ENCODE results near the gene NUP42.
"Not testable (repeated sequence)": the region's sequence is repeated elsewhere in the genome, so short reads cannot be mapped to it uniquely, and the experiment has no call there.

Gene NUP42

DNA sequence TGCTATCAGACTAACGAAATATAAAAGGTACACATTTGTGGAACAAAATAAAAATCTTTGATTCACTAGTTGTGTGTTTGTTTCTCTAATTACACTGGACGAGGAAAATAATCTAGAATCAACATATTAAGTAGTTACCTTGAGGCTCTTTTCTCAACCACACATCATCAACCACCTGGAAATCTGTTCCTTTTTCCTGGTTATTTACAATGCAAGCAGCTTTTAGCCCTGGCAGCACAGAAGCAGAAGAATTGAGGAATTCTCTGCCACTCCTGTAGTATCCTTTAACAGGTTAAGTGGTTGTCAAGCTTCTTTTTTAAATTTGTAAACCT is 23.7 kb downstream of the NUP42 start:
- no peak for DNase-seq

GRCh38 chr7:23205909-23206767 is 24.3 kb downstream of the NUP42 start:
- no peak for DNase-seq

- DNase-seq: peak; percentile 9
These were observed 25.2 kb downstream of the NUP42 start for GRCh38 chr7:23207021-23207420.

- no peak for DNase-seq
These were observed 26.0 kb downstream of the NUP42 start for GRCh38 chr7:23207884-23208283.

DNA sequence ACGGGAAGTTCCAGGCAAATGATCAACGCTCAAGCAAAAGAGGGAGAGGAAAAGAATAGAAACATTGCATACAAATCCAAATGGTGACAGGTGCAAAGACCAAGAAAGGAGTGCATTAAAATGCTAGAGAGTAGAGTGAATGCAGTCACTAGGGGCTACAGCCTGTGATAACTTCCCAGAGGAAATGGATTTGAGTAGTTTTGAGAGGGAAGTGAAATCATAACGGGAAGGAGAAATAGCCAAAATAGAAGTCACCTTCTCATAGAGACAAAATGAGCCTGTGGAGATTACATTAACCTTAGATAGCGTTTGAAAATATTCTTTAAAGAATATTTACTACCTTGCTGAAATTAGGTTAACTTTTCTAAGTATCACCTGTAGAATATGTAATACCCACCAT is 26.5 kb downstream of the NUP42 start:
- no peak for DNase-seq

DNA sequence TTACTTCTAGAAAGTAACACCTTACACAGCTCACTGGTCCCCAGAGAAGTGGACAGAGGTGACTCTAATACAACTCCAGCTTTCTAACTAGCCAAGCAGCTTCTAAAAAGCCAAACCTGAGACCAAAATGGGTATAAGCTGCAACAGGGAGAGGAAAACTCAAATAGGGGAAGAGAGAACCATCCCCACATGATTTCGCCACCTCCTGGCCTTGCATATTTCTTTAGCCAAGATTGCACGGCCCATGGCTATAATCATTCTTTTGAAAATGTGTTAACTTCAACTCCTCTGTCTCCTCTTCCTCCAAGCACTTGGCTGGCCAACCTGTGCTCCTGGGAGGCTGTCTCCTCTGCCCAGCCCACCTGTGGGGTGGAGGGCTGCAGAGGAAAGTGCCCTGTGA is 28.7 kb downstream of the NUP42 start:
- no peak for DNase-seq

GRCh38 chr7:23211589-23211988 is 29.7 kb downstream of the NUP42 start:
- DNase-seq: no peak

GRCh38 chr7:23212395-23212794 is 30.5 kb downstream of the NUP42 start:
- no peak for DNase-seq

- no peak for DNase-seq
These were observed 31.0 kb downstream of the NUP42 start for GRCh38 chr7:23212841-23213240.

- DNase-seq: no peak
These were observed 31.9 kb downstream of the NUP42 start for GRCh38 chr7:23213755-23214154.

- DNase-seq: no peak
These were observed 32.6 kb downstream of the NUP42 start for GRCh38 chr7:23214423-23214822.

DNA sequence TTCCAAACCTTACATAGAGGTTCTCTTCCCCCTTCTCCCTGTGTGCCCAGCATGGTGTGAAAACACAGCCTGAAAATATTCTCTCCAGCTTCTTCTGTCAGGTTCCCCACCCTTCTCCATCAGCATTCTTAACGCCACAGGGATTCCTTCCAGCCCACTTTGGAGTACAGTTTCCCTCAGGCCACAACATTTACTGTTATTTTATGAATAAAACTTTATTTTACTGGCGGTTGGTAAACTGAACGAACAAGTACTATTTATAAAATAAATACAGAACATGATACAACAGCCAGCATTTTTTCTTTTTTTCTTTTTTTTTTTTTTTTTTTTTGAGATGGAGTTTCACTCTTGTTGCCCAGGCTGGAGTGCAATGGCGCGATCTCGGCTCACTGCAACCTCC is 33.1 kb downstream of the NUP42 start:
- no peak for DNase-seq

DNA sequence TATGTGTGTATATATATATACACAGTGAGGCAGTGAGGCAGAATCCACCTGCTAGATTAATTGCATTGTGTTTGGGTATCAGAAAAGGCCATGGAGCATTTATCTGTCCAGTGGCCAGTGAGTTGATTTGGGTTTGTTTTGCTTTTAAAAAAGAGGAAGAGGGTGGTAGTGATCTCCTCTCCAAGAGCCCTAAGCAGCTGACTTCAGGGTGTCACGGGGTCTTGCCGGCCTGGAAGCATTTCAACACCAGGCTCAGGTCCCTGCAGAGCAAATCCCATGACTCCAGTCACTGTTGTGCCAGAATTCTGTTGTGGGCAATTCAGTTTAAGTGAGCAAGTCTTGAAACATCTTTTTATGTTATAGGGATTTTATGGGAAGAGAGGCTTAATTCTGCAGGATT is 34.2 kb downstream of the NUP42 start:
- no peak for DNase-seq

DNA sequence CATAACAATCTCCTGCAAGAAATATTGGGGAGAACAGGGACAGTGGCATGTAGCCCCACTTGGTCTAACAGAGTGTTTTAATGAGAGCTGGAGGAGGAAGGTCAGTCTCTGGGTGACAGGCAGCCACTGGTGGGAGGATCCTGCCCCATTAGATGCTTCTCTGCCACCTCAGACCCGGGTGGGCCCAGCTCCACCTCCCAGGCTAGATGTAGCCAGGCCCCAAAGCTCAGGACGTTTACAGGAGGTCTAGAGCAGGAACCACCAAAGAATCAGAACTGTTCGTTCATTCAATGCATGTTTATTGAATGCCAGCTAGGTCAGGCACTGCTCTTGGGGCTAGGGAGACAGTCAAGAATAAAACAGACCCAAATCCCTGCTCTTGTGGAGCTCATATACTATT is 36.3 kb downstream of the NUP42 start:
- no peak for DNase-seq

DNA sequence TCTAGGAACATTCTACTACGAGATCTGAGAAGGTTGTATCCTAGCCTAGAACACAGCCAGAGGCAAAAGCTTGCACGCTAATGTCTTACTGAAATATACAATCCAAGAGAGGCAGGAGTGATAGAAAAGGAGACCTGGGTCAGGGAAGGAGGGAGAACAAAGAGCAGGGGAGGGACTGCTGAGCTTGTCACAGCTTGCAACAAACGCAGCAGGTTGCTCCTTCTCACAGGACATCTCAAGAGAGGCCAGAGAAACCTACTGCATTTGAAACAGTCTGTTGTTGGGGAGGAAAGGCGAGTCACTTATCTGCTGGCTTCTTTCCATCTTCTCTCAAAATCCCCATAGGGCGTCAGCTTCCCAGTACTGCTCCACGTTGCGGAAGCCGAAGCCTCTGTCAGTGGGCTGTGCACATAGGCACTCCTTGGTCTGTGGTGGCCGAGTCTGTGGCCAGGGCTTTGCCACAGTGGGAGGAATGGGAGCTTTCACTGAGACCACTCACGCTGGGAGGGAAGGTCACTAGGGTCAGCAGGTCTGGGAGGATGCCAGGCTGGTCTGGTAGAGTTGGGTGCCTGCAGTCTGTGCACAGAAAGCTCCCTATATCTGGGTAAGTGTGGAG is 39.0 kb downstream of the NUP42 start:
- no peak for DNase-seq

DNA sequence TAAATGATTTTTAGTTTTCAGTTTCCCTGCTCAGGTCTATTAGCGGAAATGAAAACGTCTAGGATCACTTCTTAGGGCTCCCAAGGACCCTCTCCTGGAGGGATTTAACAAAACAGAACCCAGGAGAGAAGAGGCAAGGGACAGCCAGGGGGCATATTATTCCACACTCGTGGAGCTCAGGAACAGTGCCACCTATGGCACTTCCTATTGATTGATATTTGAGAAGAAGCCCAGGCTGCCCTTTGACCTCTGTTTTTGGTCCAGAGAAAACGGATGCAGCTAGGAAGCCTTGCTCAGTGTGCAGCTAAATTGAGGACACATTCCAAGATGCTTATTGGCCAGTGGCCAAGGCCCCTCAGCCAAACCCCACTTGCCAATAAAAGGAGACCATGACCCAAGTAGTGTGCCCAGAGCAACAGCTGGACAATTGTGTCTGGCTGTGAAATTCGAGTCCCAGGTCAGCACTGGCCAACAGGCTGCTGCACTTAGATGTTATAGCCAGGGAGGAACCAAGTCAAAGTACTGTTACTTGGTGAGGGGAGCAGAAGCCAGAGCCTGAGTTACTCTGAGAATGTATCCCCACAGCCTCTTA is 40.7 kb downstream of the NUP42 start:
- no peak for DNase-seq

- not testable (repeated sequence) for DNase-seq
These were observed 42.5 kb downstream of the NUP42 start for GRCh38 chr7:23224364-23224763.

DNA sequence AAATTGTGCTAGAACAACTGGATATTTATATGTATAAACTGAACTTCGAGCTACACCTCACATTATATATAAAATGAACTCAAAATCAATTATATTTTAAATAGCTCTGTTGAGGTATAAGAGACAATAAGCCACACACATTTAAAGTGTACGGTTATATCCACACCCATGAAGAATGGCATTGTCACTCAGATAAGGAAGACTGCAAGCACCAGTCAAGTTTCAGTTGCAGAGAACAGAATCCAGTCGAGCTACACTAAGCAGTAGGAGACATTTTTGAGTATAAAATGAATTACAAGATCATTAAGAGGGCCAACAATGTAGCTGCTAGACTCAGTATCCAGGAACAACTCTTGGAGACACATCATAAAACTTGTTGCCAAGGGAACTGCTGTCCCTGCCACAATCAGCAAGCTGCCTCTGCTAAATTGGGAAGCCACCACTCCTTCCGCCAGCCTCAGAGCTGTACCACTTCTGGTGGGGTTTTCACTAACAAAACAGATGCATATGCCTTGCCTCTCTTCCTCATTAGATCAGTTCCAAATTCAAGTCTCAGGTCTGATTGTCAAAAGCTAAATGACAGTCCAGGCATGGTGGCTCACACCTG is 45.1 kb downstream of the NUP42 start:
- DNase-seq: no peak

- no peak for DNase-seq
These were observed 46.6 kb downstream of the NUP42 start for GRCh38 chr7:23228412-23228811.

GRCh38 chr7:23230641-23231101 is 48.8 kb downstream of the NUP42 start:
- DNase-seq: no peak

- no peak for DNase-seq
These were observed 51.1 kb downstream of the NUP42 start for GRCh38 chr7:23232966-23233365.

GRCh38 chr7:23234569-23235296 is 52.9 kb downstream of the NUP42 start:
- no peak for DNase-seq

DNA sequence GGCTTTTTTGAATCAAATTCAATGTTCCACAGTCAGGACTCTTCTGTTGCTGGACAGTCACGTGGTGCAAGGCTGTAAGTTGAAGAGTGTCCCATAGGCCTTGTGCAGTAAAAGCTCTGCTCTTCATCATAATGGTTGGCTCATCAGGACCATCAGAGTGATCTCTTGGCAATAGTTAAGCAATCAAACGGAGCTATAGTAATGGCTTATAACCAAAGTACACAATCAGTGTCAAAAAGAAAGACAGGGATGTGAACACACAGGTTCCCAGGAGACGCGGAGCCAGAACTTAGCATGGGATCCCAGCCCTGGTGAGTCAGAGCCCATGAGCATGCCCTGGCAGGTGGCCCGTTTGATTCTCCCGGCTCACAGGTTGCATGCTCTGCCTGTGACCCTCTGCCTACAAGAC is 54.0 kb downstream of the NUP42 start:
- no peak for DNase-seq

Data from NCI-H774 (cell line).